Camera-type eye (tissue), 1 donor: Measurements from ENCODE around the gene LY6G5B. TPM values are rescaled to one million over a fixed set of nuclear protein-coding genes. Genes with fewer than 3 reads are reported as not detected.

Source experiments
- total RNA-seq: library from RNA; depleted of rRNA; stranded (reverse); fragments of >200 nt; gene quantifications from one replicate; pipeline ENCODE4 v1.2.3, GENCODE V29; 2014

The LY6G5B gene, protein sequence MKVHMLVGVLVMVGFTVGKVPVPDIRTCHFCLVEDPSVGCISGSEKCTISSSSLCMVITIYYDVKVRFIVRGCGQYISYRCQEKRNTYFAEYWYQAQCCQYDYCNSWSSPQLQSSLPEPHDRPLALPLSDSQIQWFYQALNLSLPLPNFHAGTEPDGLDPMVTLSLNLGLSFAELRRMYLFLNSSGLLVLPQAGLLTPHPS
- 2.3 TPM for total RNA-seq

GRCh38 chr6:31669676-31670075 is at the start of gene LY6G5B:
Gene LY6G5B, plus strand, starts transcription at chr6:31669976. Its CDS starts 975 bp downstream, at chr6:31670951.

DNA sequence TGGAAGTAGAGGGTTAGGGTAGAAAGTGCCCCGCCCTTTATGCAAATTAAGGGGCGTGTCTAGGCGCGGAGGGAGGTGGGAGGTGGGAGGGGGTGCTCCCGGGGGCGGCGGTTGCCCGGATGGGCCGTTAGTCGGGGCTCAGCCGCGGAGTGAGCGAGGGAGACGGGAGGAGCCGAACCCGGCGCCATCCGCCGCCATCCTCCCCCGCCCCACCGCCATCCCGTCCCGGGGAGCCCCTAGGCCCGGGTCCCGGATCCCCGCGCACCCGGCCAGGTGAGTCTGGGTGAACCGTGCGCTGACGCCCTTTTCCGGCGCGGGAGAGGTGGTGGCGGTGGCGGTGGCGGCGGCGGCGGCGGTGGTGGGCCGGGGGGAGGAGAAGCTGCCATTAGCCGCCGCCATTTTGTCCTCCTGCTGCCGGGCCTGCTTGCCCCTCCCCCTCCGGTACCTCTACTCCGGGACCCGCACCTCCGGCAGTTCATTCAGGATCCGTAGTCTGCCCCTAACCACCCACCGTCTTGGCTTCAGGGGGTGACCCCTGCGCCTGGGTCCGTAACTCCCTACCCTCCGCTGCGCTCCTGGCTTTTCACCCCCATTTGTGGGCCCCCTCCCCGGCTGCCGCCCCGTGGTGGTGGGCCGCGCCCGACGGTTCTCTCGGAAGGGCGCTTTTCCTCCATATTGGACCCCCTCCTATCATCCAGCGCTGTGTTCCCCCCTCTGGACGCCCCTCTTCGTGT is 49.0 kb upstream of the LY6G5B start, which contains the start of gene PRRC2A:
Gene PRRC2A (plus strand): TSS at position 130 of the 734 bp plus-strand sequence. CDS start 2,075 bp downstream, outside the sequence.

GRCh38 chr6:31655349-31656237 is 14.2 kb upstream of the LY6G5B start, which contains the start of gene APOM:
Gene APOM, plus strand, starts transcription at chr6:31655894. Its CDS starts 73 bp downstream, at chr6:31655967.

DNA sequence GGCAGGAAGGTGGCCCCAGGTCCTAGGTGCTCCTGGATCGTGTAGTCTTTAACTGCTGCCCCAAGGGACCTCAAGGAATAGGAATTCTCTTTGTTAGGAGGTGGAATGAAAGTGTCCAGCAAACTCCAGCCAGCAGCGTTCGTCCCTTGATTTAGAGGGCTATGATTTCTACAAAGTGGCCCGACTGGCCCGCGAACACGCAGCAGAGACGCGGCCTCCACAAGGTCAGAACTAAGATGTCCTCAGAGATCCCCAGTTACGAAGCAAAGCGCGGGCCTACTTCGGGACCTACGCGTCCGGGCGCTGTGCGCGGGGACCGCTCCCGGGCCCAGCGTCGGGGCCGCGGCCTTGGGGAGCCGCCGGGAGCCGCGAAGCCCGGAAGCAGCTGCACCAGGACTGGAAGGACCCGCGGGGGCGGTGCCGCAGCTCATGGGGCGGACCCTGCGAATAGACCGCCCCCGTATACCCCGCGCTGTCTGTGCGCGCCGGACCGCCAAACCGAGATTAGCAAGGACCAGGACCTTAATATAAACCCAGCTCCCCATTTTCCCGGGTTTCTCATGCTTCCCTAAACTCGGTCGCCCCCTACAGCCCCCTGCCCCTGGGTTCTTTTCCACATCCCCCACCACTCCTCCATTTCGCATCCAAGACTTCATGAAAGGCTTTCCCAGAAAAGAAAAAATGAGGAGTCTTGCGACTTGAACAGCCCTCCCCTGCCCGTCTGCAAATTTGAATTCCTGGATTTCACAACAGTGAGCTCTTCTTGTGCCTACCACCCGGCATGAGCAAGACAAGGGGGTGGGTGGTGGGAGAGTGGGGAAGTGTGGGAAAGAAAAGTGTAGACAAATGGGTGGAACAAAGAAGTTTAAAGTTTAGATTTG is 9.2 kb upstream of the LY6G5B start, which contains the start of gene C6orf47:
Gene C6orf47 (minus strand): TSS at position 398 of the 881 bp plus-strand sequence. CDS start 831 bp downstream, outside the sequence.

DNA sequence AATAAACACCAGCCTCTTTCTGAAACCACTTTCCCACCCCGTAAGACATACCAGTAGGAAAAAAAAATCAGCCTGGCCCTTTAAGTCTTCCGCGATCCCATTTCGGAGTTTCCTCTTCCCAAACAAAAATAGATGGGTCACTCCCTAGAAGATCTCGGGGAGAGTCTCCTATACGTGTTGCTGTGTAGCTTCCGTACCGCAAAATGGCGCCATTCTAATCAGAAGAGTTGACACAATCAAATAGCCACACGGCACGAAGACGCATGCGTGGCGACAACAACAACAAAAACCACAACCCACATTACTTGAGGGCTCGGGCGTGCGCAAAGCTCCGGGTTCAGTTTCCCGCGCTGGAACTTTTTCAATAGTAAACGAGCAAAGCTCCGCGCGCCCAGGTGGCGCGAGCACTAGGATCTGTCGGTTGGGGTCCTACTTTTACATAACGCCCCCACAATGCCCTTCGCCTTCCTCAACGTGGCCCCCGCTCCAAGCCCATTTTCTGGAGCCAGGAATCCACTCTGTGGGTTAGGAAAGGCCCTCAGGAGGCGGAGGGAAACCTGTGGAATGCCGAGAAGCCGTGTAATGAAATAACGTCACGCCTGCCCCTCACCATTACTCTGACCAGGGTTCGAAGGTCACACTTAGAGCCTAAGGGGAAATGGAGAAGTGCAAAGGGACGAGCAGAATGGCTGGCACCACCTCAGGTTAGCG is 4.8 kb upstream of the LY6G5B start, which contains the start of gene GPANK1:
Gene GPANK1 (minus strand): TSS at position 208 of the 711 bp plus-strand sequence. CDS start 519 bp downstream, outside the sequence.

GRCh38 chr6:31665501-31666336 is 4.1 kb upstream of the LY6G5B start, which contains the start of gene CSNK2B:
Gene CSNK2B, plus strand, starts transcription at chr6:31666080. Its CDS starts 752 bp downstream, at chr6:31666832.

GRCh38 chr6:31680226-31681134 is 10.7 kb downstream of the LY6G5B start, which contains the start of gene LY6G5C:
Gene LY6G5C, minus strand, starts transcription at chr6:31681067. Its CDS starts 694 bp downstream, at chr6:31680373.

DNA sequence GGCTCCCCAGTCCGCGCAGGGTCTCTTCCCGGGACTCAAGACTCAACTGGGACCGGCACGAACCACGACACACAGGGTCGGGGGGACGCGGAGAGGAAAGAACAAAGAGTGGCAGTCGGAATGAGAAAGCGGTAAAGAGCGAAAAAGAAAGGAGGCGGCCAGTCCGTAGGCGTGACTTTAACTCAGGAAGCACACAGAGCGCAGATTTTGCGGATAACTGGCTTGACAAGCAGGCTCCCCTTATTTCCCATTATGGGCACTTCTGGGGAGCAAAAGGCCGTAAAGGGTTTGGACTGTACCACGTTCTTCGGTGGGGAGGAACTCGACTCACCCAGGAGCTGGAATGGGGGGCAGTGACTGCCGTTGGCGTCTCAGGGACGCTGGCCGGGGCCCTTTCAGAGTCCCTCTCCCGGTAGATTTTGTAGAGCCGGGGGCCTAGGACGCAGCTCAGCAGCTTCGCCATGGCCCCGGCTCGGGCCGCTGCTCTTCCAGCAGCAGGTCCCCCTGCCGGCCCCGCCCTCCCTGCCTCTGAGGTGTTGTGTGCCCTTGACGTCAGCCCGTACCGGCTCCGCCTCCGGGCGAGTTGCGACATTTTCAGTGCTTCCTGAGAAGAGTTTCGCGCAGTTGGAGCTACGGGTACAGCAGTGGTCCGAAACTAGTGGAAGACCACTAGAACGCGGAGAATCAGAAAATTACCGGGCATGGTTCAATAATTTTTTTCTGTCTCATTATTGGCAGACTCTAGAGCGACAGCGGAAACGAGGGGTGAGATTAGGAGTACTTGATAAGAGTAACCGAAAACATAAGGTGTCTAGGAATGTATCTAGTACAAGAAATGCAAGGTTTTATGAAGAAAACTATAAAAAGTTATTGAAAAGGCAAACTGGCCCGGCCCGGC is 33.3 kb downstream of the LY6G5B start, which contains the start of gene ABHD16A:
Gene ABHD16A (minus strand): TSS at position 506 of the 898 bp plus-strand sequence. CDS start 43 bp downstream, at position 463.

GRCh38 chr6:31706599-31706998 is 36.8 kb downstream of the LY6G5B start, which contains the start of gene LY6G6F:
Gene LY6G6F, plus strand, starts transcription at chr6:31706866. Its CDS starts 41 bp downstream, at chr6:31706907.

GRCh38 chr6:31715022-31715958 is 45.5 kb downstream of the LY6G5B start, which contains the start of gene LY6G6D:
Gene LY6G6D, plus strand, starts transcription at chr6:31715348. Its CDS starts 8 bp downstream, at chr6:31715356.

DNA sequence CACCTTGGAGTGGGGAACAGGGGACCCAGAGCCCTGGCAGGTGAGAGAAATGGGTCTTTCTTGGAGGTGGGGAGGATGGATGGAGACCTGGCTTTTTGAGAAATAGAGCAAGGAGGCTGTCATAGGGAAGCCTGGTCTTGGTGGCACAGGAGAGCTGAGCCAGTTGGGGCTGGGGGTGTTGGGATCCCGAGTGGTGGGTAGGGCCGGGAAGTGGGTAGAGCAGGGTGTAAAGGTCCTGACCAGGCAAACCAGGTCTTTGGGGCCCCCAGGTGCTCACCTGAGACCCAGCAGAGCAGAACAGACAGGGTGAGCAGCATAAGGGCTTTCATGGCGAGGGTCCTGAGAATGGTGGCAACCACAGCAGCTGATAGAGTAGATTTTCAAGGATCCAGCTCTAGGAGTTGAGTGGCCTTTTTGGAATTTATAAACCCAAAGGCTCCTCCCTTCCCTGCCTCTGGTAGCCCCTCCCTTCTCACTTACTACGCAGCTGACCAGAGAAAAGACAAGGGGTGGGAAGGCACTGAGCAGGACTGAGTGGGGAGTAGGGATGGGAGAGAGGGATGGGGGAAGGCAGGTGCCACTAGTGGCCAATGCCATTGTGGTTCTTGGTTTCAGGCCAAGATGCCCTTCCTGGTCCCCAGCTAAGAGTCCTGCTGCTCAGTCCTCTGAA is 51.7 kb downstream of the LY6G5B start, which contains the start of gene LY6G6C:
Gene LY6G6C (minus strand): TSS at position 396 of the 670 bp plus-strand sequence. CDS start 67 bp downstream, at position 329.

